SHP77 treated with DMSO at 0.1 percent for 48 hours (cell line): ENCODE results near the gene MRPL38.

ENCODE experiments used
- DNase-seq: peaks from one replicate; lab custom pipeline; 2025; lab: John Stamatoyannopoulos, UW

The MRPL38 gene

DNA sequence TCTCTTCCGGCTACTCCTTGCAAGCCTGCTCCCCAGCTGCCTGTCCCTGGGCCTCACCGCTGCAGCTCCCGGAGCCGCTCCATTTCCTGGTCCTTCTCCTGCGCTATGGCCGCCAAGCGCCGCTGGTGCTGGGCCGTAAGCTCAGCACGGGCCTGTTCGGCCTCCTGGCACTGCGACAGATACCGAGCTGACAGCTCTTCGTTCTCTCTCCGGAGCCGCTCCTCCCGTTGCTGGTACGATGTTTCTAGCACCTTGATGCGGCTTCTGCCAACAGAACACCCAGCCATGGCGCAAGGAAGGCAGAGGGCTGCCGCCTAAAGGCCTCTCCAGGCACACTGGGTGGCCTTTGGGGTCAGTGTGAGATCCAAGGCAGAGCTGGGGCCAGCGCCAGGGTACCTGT is 14.9 kb upstream of the MRPL38 start:
- no peak for DNase-seq

DNA sequence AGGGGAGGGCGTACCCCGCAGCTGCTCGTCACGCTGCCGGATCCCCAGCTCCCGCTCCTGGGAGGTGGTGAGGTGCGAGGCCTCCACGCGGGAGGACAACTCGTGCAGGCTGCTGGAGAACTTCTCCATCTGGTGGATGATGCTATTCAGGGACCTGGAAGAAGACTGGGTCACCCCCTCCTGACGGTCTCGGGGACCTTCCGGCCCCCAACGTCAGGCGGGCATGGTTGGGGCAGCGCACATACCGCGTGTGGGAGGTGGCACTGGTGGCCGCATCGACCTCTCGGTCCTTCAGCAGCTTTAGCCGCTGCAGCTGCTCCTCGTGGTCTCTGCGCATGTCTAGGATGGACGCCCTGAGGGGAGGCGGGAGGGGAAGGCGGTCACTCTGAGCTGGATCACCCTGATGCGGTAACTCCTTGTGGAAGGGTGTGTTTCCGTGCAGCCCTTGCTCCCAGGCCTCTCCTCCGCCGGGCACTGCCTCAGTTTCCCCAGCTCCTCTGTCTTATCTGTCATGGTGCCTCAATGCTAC is 13.3 kb upstream of the MRPL38 start:
- DNase-seq: no peak

DNA sequence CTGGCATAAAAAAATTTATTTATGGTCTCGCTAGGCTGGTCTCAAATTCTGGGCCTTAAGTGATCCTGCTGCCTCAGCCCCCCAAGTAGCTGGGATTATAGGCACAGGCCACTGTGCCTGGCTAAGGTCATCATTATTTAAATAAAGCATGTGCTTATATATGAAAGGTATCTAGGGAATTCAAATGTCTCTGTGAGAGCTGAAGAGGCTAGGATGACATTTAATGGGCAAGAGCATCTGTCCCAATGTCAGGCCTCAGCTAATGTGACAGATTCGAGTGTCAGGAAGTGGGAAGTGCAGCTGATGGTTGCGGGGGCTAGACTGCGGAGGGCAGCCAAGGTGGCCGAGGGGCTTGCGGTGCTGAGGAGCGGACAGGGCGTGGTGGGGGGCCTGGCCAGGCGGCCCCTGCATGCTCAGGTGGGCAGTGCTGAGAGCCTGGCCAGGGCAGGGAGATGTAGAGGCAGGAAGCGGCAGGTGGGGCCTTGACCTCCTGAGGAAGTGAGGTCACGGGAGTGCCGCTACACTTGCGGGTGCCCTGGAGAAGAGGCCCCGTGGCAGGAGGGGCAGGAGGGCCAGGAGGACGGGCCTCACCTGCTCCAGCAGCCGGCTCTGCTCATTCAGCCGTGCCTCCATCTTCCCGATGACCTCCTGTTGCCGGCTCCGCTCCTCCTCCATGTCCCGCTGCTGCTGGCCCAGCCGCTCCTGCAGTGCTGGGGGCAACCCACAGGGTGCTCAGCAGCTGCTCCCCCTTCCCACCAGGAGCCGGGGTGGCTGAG is 12.6 kb upstream of the MRPL38 start:
- no peak for DNase-seq

DNA sequence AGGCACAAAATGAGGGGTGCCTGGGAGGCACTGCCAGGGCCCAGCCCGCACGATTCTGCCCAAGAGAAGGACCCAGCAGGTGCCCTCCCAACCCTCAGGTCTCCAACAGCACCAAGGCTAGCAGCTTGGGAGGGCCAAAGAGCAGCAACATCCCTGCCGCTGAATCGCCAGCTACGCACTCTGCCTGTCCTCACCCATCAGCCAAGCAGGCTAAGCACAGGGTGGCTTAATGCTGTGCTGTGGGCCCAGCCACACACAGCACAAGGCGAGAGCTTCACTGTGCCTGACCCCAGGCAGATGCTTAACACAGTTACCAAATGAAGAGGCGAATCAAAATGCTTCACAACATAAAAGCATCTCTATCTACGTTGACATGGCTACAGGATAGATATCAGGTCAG is 10.6 kb upstream of the MRPL38 start:
- DNase-seq: no peak

DNA sequence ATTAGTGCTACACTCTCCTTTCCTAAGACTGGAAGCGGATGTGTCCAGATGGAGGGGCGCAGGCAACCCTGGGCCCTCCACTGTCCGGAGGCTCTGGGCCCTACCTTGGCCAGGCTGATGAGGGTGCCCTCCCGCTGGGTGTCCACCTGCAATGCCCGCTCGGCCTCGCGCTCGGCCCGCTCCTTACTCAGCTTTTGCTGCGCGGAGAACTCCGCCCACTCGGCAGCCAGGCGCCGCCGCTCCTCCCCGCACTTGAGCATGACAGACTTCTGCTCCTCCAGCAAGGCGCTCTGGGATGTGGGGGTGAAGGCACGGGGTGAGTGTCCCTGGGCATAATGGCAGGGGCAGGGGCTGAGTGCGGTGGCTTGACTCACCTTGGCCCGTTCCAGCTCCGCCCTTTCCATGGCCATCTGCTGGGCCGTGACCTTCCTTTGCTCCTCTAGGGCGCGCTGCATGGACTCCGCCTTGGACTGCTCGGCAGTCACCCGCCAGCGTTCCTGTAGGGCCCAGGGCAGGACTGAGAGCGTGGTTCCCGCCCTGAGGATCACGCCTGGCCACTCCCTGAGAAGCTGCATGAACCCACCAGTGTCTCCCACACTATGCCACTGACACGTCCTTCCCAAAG is 10.1 kb upstream of the MRPL38 start:
- DNase-seq: peak; percentile 48

DNA sequence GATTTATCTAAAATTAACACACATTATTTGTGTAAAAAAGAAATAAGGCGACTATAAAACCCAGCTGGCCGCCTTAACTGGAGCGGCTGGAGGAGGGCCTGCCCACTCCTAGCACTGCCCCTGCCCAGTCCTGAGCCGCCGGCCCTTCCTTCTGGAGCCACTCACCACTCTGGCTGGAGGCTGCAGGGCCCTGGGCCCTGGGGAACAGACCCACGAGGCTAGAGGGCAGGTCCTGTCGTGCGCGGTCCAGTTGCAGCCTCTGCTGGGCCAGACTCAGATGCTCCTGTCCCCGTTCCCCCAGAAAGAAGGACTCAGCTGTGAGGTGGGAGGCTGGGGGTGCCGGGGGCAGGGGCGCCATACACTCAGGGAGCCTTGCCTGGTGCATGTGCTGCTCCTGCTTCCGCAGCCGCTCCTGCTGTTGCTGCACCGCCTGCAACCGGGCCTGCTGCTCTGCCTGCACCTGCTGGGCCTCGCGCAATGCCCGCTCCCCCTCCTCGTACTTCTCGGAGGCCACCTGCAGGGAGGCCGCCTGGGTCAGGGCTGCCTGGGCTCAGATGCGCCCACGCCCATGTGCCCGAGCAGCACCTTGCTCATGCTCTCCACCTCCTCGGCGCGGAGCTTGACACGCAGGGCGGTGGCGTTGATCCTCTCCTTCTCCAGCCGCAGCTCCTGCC is 9.0 kb upstream of the MRPL38 start:
- peak; percentile 56 for DNase-seq

DNA sequence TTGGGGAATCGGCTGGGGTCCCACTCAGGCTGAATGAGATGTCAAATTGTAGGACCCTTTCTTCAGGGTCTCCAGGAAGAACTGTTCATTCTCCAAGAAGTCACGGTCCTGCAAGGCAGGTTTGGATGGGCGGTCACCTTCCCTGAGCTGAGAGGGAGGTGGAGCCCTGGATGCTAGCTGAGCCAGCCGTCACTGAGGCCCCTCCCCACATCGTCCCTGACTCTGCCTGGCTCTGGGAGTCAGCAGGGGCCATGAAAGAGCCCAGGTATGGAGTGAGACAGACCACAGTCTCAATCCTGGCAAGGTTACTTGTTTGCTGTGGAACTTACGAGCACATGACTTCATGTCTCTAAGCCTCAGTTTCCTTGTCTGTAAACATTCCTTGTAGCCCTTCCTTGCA is 6.0 kb upstream of the MRPL38 start:
- peak; percentile 19 for DNase-seq

DNA sequence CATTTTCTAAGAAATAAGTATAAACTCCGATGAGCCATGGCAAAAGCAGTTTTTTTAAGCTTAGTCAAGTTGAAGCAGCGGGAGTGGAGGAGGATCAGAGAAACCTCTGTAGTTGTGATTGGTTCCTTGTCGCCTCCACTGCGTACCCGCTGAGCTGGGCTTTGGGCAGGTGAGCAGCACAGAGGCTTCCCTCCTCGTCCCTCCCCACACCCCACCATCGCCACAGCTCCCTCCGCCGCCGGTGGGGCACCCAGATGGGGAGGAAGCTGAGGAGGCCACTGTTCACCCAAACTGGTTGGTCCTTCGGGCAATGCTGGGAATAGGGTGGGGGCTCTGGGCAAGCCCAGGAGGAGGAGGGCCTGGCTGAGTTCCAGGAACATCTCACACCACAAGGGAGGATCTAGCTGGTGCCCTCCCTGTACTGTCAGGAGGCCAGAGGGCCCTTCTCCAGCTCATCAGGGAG is 5.2 kb upstream of the MRPL38 start:
- peak; percentile 85 for DNase-seq

DNA sequence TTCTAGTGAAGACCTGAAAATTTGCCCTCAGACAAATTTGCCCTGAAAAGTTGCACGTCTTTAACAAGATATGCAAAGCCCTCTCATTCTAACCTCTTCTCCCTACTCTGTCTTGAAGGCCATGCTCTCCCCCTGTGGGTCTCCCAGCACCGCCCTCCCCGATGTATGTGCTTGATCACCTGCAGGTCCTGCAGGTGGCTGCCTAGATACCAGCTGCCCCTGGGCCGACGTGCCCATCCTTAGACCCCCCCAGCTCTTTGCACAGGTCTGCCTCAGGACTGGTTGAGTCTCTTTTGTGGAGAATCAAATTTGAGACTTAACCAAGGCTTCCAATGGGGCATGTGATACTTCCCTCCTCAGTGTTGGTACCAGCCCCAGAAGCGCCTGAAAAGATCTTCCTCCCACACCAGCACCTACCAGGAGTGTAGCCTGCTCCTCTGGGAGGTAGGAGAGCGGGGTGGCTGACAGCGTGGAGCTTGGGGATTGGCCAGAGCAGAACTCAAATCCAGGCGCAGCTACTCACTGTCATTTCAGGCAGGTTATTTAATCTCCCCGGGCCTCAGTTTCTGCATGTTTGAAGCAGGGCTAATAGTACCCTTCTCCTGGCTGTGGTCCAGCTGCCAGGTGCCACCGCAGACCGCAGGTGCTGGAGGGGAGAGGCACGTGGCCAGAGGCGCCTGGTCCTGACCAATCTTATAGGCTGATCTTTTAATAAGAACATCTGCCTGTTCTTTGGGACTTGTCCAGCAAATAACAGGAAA is 4.5 kb upstream of the MRPL38 start:
- peak; percentile 92 for DNase-seq

DNA sequence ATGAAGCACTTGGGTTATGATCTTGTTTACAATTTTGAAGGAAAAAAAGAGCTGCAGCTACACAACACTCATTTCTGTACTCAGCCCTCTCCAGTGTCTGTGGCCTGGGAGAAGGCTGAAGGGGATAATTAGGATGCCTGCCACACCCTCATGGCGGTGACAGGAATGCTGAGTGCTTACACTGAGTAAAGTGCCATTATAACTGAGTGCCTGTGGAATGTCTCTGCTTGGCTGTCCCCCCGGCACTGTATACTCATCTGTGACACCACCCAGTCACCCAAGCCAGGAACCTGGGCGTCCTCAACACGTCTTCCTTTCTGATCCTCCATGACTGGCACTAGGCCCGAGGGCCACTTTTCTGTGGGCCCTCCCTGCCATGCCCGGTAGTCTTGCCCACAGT is 3.5 kb upstream of the MRPL38 start:
- no peak for DNase-seq

DNA sequence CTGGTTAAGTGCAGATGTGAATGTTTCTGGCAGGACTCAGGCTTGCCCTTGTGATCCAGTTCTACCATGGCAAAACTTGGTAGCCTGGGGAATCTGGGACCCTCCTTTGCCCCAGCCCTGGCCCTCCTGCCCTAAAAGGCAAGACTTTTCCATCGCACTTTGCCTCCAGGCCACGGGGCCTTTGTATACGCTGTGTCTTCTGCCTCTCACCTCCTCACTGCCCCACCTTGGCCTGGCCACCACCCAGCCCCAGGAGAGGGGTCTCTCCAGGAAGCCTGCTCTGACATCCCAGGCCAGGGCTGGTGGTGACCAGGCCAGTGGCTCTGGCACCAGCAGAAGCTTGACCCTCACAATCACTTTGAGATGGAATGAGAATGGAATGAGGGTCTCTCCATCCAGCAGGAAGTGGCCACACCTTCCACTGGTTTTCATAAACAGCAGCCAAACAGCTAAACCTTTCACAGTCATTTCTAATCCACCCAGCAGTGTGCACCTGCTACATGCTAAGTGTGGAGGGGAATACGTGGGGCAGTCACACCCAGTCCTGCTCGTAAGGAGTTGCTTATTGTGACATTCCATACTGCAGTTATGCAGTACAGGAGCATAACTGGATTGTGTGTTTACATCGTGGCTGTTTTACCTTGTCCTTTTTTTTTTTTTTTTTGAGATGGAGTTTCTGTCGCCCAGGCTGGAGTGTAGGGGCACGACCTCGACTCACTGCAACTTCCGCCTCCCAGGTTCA is 1.6 kb upstream of the MRPL38 start:
- no peak for DNase-seq

DNA sequence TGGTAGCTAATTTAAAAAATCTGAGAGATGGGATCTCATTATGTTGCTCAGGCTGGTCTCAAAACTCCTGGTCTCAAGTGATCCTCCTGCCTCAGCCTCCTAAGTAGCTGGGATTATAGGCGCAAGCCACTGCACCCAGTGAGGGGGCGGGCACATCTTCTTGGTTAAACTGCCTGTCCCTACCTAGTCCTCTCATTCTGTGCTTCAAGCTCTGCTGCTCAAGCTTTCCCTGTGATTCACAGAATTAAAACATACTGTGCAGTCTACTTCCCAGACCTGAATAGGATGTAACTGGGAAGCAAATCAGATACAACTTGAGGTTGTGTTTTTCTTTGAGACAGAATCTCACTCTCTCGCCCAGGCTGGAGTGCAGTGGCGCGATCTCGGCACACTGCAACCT is 2.3 kb downstream of the MRPL38 start:
- no peak for DNase-seq

DNA sequence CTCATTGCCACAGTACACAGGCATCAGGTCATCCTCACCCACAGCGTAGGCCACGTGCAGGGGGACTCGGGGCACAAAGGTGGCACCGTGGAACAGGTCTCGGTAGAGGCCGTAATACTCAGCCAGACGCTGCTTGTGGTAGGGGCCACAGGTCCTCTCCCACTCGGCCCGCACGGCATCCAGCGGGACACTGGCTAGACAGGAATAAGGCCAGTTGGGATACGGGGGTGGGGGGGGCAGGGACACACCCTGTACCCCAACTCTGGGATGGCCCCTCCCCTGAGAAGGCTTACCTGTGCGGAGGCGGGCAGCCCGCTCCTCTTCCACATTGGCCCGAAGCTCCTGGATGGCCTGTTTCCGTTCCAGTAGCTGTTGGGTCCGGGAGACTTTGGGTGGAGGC is 3.0 kb downstream of the MRPL38 start:
- DNase-seq: no peak

DNA sequence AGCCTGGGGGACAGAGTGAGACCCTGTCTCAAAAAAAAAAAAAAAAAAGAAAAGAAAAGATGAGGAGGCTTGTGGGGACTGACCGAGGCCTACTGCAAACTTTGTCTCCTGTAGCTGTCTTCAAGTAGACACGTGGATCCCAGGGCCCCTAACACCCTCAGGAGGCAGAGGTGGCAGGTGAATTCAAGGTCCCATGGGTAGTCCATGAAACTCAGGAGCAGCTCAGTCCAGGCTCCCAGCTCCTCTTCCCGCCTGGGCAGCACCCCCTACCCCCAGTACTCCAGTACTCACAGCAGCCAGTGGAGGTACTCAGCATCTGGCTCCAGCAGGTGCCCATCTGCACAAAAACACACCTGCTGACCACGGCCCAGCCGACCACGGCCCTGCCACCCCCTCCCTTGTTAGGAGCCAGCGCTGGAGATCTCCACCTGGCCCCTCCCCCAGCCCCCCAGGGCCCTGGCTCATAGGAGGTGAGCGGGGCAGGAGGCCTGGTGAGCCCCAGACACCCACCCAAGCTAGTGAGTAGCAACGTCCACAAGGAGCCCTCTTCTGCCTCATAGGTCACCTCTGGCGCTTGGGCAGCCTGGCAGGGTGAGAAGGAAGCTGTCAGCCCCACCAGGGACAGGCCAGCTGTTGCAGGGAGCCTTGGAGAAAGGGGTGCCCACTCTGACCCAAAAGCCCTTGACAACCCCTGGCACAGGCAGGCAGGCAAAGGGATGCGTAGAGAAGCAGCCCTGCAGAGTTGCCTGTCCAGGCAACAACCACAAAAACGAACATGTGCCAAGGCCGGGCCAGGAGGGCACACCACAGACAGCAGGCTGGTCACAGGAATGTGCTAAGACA is 3.8 kb downstream of the MRPL38 start:
- no peak for DNase-seq

DNA sequence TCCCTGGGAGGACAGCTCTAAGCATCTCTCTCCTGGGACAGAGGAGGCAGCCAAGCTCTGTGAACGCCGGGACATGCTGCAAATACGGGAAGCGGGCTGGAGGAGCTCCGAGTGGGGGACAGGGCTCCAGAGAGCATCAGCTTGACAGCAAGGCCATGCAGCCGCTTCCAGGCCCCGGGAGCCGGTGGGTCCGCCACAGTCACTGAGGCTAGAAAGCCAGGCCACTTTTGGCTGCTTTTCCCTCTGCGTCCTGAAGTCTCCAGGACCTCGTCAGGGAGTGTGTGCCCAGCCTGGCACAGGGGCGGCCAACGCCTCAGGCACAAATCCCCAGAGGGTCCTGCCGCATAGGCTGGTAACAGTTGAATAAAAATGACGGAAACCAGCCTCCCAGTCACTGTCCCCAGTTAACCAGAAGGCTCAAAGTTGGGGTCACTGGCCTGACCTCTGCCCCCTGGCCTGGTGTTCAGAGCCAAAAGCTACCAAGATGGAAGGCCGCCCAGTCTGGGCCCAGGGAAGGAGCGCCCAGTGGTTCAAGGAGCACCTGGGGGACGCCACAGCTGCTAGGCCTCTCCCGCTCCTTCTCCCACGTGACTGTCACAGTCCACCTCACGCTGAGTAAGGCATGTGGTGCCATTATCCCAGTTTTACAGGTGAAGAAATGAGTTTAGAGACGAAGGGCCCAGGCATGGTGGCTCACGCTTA is 4.8 kb downstream of the MRPL38 start:
- no peak for DNase-seq

DNA sequence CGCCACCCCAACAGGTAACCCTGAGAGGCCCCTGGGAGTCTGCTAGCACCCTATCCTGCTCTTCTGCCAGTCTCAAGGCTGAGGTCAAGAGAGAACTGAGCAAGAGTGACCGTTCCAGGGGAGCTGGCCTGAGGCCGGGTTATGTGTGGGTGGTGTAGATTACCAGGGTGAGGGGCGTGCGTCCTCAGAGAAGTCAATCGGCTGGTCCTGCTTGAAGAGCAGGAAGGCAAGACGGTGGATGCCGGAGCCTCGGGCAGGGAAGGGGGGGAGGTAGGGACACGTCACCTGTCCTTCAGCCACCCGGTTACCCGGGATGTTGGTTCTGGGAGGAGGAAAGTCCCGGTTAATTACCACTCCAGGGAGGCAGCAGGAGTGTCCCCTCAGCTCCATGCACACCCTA is 5.3 kb downstream of the MRPL38 start:
- no peak for DNase-seq

DNA sequence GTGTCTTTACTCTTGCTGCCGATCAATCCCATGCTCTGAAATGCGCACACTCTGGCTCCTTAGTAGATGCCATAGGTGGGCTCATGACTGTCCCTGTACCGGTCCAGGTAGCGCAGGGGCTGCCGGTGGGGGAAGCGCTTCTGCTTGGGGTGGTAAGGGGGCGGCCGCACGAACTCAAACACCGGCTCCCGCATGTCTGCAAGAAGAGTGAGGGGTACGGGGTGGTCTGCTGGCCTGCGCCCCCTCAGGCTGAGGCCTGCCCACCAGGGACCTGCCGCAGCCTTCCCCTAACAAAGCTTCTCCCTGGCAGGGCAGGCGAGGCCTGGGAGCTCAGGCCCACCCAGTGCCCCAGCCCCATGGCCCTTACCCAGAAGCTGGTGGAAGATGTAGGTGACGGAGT is 5.9 kb downstream of the MRPL38 start:
- DNase-seq: no peak

DNA sequence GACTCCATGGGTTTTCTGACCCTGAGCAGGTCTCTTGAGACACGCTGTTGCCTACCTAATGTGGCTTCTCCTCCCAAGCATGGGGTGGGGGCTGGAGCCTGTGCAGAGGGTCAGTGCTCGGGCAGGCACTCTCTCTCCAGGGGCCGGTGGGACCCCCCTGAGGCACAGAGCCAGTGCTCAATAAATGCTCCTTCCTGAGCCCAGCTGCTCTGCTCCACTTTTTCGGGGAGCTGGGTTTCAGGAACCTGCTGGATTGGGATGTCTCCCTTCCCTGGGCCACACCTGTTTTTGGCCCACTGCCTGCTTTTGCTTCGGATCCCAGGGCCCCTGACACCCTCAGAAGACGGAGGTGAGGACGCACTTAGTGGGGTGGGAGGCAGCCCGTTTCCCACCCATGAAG is 6.6 kb downstream of the MRPL38 start:
- DNase-seq: no peak

DNA sequence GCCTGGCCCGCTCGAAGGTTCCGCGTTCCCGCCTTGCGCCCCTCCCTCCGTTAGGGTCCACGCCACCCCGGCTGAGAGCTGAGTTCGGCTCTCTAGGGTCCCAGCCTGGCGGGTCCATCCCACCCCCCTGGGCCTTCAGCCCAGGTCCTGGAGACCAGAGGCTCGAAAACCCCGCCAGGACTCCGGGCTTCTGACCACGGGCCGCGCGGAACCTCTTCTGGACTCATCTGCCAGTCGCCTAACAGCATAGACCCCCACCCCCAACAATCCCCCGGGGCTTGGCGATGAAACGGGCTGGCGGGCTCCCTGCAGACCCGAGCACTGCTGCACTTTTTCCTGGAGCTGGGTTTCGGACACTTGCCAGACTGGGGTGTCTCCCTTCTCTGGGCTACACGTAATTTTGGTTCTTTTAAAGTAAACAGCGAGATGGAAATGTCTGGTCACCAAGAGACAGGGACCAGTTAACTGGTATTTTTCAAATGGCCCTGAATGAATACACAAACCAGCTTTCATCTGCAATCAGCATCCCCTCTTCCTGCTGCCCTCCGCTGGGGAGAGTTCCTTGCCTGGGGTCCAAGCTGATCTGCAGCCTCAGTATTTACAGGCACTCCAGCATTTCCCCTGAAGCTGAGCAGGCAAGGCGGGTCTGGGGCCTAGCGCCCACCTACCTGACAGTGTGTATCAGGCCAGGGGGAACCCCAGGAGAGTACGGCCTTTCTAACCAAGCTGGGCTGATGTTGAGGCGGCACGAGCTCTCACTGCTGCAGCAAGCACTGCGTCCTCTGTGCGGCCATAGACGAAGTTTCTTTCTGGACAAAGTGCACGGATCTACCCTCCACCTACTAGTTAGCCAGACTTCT is 7.3 kb downstream of the MRPL38 start:
- DNase-seq: no peak
